Measurements from ENCODE around the gene TUBA1A.

GRCh38 chr12:49187184-49187583 lies 1.7 kb downstream of the TUBA1A start:
- TF ChIP-seq EZH2 (IDR thresholded peaks at IDR 0.05; ENCODE audit: low read depth, unreplicated experiment) = no peak
- no peak for TF ChIP-seq CTCF (conservative IDR thresholded peaks at IDR 0.05; ENCODE audit: low read depth in 2 of 2)
- no peak for TF ChIP-seq POLR2AphosphoS5 (IDR thresholded peaks at IDR 0.05; ENCODE audit: low read depth)
- TF ChIP-seq EZH2phosphoT487 (IDR thresholded peaks at IDR 0.05; ENCODE audit: unreplicated experiment) = no peak
- TF ChIP-seq REST (IDR thresholded peaks at IDR 0.05; ENCODE audit: unreplicated experiment) = no peak
- TF ChIP-seq ETS1 (IDR thresholded peaks at IDR 0.05) = no peak
- TF ChIP-seq CREB1 (CRISPR knock-in tag; IDR thresholded peaks at IDR 0.05; ENCODE audit: low read depth) = no peak
- no peak for TF ChIP-seq JUNB (IDR thresholded peaks at IDR 0.05; ENCODE audit: unreplicated experiment)
- no peak for TF ChIP-seq ZNF114 (CRISPR knock-in tag; IDR thresholded peaks at IDR 0.05)
- TF ChIP-seq ZNF331 (CRISPR knock-in tag; IDR thresholded peaks at IDR 0.05; ENCODE audit: low read depth) = no peak

Data from GM23338 (cell line).